GM04504 (cell line): ENCODE data around the gene PHLDA3.

Experiments used
- DNase-seq: peaks from one replicate; pipeline ENCODE4 v3.0.0-alpha.2; 2012; ENCODE audit warnings: low read depth

The PHLDA3 gene

GRCh38 chr1:201461645-201462441 is 7.1 kb downstream of the PHLDA3 start:
- DNase-seq: peak; percentile 94

GRCh38 chr1:201460814-201461644 is 8.0 kb downstream of the PHLDA3 start:
- DNase-seq: peak; percentile 93

DNA sequence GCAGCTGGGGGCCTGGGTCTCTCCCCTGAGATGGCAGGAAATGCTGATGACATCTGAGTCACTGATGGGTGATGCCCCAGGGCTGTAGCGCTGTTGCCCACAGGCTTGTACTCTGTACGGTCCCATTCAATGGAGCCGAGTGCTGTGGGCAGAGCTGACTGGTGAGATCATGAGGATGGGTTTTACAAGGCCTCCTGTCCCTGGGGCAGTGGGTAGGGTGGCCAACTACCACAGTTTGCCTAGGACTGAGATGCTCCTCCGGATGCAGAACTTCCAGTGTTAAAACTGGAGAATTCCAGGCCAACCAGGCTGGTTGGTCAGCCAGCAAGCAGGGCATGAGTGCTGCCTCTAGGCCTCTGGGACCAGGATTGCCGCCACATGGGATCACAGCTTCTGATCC is 9.2 kb downstream of the PHLDA3 start:
- DNase-seq: no peak

DNA sequence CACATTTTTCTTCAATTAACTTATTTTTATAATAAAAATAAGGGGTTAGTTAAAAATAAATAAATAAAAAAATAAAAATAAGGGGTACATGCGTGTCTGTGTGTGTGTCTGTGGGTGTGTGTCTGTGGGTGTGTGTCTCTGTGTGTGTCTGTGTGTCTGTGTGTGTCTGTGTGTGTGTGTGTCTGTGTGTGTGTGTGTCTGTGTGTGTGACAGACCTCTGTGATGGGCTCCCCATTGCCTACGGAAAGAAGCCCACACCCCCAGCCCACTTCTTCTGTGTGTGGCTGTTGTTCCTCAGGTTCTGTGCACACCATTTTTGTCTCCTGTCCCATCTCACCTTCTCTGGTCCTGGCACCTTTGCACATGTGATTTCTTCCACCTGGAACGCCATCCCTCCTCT is 9.9 kb downstream of the PHLDA3 start:
- DNase-seq: no peak

DNA sequence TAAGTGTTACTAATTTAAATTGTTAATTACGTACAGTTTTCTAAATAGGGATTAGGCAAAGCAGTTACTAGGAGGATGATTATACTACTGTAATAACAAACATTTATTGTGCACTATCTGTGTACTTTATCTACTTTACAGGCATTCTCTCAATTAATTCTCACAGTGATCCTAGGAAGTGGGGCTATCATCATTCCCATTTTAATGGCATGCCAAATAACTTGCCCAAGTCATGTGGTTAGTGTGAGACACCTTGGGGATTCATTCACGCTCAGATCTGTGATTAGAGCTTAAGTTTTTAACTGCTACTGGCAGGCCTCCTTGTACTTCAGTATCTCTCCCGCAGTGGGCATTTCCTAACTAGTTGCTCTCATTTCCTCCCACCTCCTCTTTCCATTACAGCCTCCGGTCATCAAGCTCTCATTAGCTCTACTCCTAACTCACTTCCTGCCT is 11.5 kb downstream of the PHLDA3 start:
- DNase-seq: no peak

DNA sequence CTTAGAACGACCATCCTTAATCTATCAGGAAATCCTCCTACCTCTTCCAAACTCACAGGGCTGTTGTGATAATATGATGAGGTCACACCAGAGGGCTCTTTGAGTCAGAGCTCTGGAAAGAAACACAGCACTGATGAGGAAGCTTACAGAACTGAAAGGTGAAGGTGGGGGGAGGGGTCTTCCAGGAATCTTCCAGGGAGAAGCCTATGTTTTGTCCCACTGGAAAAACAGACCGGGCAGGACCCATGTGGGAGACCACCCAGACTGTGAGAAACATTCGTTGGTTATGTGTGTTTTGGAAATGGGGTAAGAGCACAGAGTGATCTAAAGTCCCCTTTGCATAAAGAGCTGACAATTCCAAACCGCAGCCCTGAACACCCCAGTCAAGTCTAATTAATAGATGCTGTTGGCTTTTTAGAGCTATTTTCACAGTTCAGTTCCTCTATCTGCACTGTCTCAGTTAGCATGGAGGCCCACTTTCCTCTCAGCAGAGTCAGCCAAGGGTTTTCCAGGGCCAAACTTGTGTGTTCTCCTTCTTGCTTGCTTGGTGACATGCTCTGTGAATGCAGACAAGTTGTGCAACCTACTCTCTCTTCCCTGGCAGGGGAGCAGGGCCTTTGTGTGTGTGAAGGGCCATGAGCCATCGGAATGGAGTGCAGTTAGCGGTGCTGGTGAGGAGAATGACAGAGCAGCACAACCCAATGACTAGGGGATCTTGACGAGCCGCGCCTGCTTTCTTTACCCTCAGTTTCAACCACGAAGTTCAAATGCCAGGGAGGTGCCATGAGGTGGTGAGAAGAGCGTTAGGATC is 12.3 kb downstream of the PHLDA3 start:
- DNase-seq: peak; percentile 96

GRCh38 chr1:201455098-201455497 is 13.9 kb downstream of the PHLDA3 start:
- DNase-seq: no peak

GRCh38 chr1:201454608-201455007 is 14.4 kb downstream of the PHLDA3 start:
- no peak for DNase-seq

DNA sequence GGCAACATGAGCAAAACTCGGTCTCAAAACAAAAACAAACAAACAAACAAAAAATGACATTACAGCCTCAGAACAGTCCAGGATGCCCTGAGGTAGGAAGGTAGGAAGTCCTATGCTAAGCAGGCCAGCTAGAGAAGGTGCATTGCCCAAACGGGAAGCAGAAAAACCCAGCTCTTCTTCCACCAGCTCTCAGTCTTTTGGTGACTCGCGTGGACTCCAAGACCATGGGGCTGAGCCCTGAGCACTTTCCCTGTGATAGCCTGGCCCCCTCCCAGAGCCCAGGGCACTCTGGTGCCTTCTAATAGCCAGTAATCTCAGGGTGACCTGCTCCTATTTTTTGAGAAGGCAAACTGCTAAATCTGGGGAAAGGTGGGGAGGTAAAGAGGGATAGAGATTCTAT is 16.1 kb downstream of the PHLDA3 start:
- DNase-seq: no peak

- no peak for DNase-seq
Observed at GRCh38 chr1:201450721-201451291, 18.2 kb downstream of the PHLDA3 start.

DNA sequence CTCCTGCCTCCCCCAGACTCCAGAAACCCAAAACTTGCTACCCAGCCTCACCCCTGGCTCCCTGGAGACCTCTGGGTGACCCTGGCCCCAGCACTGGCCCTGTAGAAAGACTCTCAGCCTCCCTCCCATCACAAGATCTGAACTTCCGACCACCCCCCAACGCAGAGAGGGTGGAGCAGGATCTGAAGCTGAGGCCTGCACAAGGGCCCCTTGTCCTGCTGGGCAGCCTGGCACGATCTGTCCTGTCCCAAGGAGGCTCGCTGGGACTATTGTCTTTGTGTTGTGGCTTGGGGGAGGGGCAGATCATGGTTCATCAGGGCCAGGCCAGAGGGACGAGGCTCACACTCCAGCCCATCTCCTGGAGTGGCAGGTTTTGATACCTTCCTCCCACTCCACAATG is 20.0 kb downstream of the PHLDA3 start:
- no peak for DNase-seq

- no peak for DNase-seq
Observed at GRCh38 chr1:201447903-201448871, 20.8 kb downstream of the PHLDA3 start.

DNA sequence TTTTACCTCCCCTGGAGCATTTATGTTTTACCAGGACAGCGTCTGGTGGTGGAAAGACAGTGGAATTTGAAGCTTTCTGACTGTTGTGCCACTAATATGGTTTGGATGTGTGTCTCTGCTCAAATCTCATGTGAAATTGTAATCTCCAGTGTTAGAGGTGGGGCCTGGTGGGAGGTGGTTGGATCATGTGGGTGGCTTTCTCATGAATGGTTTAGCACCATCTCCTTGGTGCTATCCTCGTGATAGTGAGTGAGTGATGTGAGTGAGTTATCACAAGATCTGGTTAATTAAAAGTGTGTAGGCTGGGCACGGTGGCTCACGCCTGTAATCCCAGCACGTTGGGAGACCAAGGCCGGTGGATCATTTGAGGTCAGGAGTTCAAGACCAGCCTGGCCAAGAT is 23.7 kb downstream of the PHLDA3 start:
- DNase-seq: no peak

- no peak for DNase-seq
Observed at GRCh38 chr1:201444792-201445191, 24.2 kb downstream of the PHLDA3 start.

GRCh38 chr1:201443747-201444146 is 25.2 kb downstream of the PHLDA3 start:
- DNase-seq: no peak

DNA sequence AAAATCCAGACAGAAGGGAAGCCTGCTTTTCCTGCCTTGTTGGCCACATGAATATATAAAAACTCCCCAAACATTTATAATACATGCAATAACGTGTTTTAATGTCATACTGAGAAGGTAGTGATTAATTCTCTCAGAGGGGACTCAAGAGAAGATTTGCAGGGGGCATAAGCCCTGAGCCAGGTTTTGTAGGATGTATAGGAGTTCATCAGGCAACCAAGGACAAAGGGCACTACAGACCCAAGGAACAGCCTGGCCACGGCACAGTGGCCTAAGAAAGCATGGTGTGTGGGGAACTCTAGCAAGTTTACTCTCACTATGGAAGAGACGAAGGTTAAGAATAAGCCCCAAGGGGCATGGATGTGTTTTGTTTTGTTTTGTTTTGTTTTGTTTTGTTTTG is 32.0 kb downstream of the PHLDA3 start:
- no peak for DNase-seq

GRCh38 chr1:201436393-201436792 is 32.6 kb downstream of the PHLDA3 start:
- DNase-seq: no peak

GRCh38 chr1:201434266-201434665 is 34.7 kb downstream of the PHLDA3 start:
- no peak for DNase-seq

GRCh38 chr1:201433609-201434008 is 35.4 kb downstream of the PHLDA3 start:
- DNase-seq: no peak

DNA sequence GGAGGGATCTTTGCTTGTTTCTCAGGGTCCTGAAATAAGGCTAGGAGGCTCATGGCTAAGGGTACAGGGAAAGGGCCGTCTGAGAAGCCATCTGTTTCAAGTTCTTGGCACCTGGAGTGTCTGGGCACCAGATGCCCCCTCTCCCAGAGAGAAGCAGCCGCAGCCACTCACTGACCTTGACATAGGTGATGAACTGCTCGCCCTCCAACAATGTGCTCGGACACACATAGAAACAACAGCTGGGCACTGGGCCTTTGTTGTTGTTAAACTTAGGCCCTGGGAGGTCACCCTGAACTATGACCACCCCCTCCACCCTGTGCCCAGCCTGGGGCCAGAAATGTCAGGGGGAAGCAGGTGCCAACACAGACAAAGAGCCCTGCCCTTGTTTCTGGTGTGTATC is 38.2 kb downstream of the PHLDA3 start:
- DNase-seq: no peak
